Gastrocnemius medialis (tissue), 4 donors: ENCODE results near the gene PTPN20. TPM values are rescaled to one million over a fixed set of nuclear protein-coding genes. Genes with fewer than 3 reads are reported as not detected.

Source experiments
- ATAC-seq, 2 donors: fragments of 150-250 bp; one replicate each; pipeline ENCODE4 v1.9.1; 2016
- DNase-seq, 2 donors: peaks; one replicate each; pipeline ENCODE4 v3.0.0-alpha.2; 2019
- H3K27ac ChIP-seq, 4 donors: fragments of 200-600 bp; sonication (generic); 1 replicate in 1 of 4; 2 replicates in 3 of 4; pipeline ENCODE4 v1.5.1; 2016 to 2018; ENCODE audit warnings: mild to moderate bottlenecking in 2 of 4, moderate library complexity in 1 of 4
- H3K27me3 ChIP-seq, 3 donors: fragments of 200-600 bp; sonication (generic) in 2 of 3; 1 replicate in 1 of 3; 2 replicates in 2 of 3; pipeline versions ENCODE4 v1.5.1 to v1.6.0; 2016 to 2019; ENCODE audit warnings: mild to moderate bottlenecking in 1 of 3, moderate library complexity in 1 of 3
- H3K36me3 ChIP-seq, 2 donors: fragments of 200-600 bp; sonication (generic) in 1 of 2; one replicate each; pipeline ENCODE4 v1.5.1; 2017 to 2018
- H3K4me1 ChIP-seq, 2 donors: fragments of 200-600 bp; sonication (generic) in 1 of 2; one replicate each; pipeline ENCODE4 v1.5.1; 2016 to 2017; ENCODE audit warnings: mild to moderate bottlenecking in 2 of 2
- H3K4me3 ChIP-seq, 4 donors: fragments of 200-600 bp; sonication (generic) in 3 of 4; 1 replicate in 1 of 4; 2 replicates in 3 of 4; pipeline ENCODE4 v1.5.1; 2016 to 2019; ENCODE audit warnings: mild to moderate bottlenecking in 2 of 4
- H3K9me3 ChIP-seq, 3 donors: fragments of 200-600 bp; sonication (generic) in 2 of 3; 1 replicate in 1 of 3; 2 replicates in 2 of 3; pipeline ENCODE4 v1.5.1; 2016 to 2019
- CTCF ChIP-seq, 5 experiments: fragments of 450-650 bp in 3 of 5; fragments of 200-600 bp in 2 of 5; sonication (generic) in 2 of 5; IDR thresholded peaks in 4 of 5; conservative IDR thresholded peaks in 1 of 5; 1 replicate in 4 of 5; 2 replicates in 1 of 5; pipeline ENCODE4 v1.5.1; 2016 to 2019; ENCODE audit warnings: antibody characterized with exemption in 5 of 5, mild to moderate bottlenecking in 3 of 5, moderate library complexity in 3 of 5
- POLR2A ChIP-seq, 2 donors: fragments of 450-650 bp; IDR thresholded peaks; one replicate each; pipeline ENCODE4 v1.6.1; 2017; ENCODE audit warnings: antibody characterized with exemption in 2 of 2, mild to moderate bottlenecking in 2 of 2, moderate library complexity in 2 of 2
- in situ Hi-C, 4 donors: fragments of 200-750 bp; cut with MboI; loops; one replicate each; pipeline versions ENCODE4 v1.15.0 to v1.8.0; 2017; ENCODE audit warnings: low sequenced_read_pairs in 4 of 4
- intact Hi-C: fragments of 100-400 bp; cut with DNase I; formaldehyde crosslinking; loops from one replicate; pipeline ENCODE4 v1.15.1; 2023; ENCODE audit warnings: low total_unique reads
- total RNA-seq, 4 donors: library from RNA; depleted of rRNA; stranded (reverse); fragments of >200 nt; gene quantifications; one replicate each; pipeline versions ENCODE4 v1.1.0 to v1.2.3, GENCODE V29; 2016

Gene PTPN20
- total RNA-seq, 4 donors from 2014 or later: 0.84 to 6.1 (median 5.1) TPM

DNA sequence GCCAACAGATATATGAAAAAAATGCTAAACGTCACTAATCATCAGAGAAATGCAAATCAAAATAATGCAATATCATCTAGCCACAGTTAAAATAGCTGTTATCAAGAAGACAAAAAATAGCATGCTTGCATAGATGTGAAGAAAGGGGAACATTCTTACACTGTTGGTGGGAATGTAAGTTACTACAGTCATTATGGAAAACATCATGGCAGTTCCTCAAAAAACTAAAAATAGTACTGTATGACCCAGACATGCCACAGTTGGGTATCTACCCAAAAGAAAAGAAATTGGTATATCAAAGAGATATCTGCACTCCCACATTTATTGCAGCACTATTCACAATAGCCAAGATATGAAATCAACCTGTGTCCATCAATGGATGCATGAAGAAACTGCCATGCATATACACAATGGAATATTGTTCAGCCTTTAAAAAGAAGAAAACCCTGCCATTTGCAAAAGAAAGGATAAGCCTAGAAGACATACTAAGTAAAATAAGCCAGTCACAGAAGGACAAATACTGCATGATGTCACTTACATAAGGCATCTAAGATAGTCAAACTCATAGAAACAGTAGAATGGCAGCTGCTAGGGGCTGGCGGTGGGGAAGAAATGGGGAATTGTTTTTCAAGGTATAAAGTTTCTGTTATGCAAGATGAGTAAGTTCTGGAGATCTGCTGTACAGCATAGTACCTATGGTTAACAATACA is 107.0 kb downstream of the PTPN20 start:
- DNase-seq: no peak
- in situ Hi-C loops: no loop called here

GRCh38 chr10:47019155-47020145 is 108.2 kb downstream of the PTPN20 start:
- Histone ChIP-seq H3K9me3 (no peaks in the 10 kb centered on the region), H3K36me3 (no peaks in the 10 kb centered on the region), H3K27ac (no peak overlapping the region), H3K4me1 (no peaks in the 10 kb centered on the region), H3K4me3 (no peak overlapping the region), H3K27me3 (no peaks in the 10 kb centered on the region)
- intact Hi-C loops: no loop called here
- ATAC-seq: no peak
- DNase-seq: no peak
- in situ Hi-C loops: loop anchor here in 2 of 4 donors (10.0 kb wide), 2 partner anchors 285 to 295 kb away; partner anchors contain the start of gene GDF10 (in 1 of the 2)
- TF ChIP-seq POLR2A (IDR thresholded peaks at IDR 0.05): no peak
- no peak for TF ChIP-seq CTCF (IDR thresholded peaks at IDR 0.05 in 4 of 5, conservative IDR thresholded peaks at IDR 0.05 in 1 of 5)

More for the DNA sequence above, 107.0 kb downstream of the PTPN20 start:
- Histone ChIP-seq H3K4me3 (no peak overlapping the region), H3K36me3 (no peaks in the 10 kb centered on the region), H3K4me1 (no peaks in the 10 kb centered on the region), H3K27me3 (no peaks in the 10 kb centered on the region), H3K9me3 (no peaks in the 10 kb centered on the region), H3K27ac (no peak overlapping the region)
- intact Hi-C loops: no loop called here
- TF ChIP-seq CTCF (IDR thresholded peaks at IDR 0.05 in 4 of 5, conservative IDR thresholded peaks at IDR 0.05 in 1 of 5): no peak
- TF ChIP-seq POLR2A (IDR thresholded peaks at IDR 0.05): no peak
- ATAC-seq: no peak

DNA sequence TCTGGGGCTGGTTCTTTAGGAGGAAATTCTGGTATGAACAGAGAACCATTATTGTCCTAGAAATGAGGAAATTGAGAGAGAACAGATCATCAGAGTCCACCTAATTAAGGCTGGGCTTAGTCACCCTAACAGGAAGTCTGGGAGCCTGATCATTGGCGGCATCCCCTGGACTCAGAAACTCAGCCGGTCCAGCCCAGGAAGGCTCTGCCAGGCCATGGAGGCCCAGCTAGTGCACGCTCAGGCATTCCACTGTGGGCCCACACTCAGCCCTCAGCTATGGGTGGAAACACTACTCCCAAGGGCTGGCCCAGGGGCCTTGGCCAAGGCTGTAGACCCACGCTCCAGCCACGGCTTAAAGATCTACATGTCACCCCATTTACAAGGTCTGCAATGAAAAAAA is 109.2 kb downstream of the PTPN20 start:
- Histone ChIP-seq H3K27ac (no peak overlapping the region), H3K4me1 (no peaks in the 10 kb centered on the region), H3K4me3 (no peak overlapping the region), H3K9me3 (no peaks in the 10 kb centered on the region), H3K27me3 (no peaks in the 10 kb centered on the region), H3K36me3 (no peaks in the 10 kb centered on the region)
- intact Hi-C loops: no loop called here
- no peak for DNase-seq
- TF ChIP-seq POLR2A (IDR thresholded peaks at IDR 0.05): no peak
- no peak for TF ChIP-seq CTCF (IDR thresholded peaks at IDR 0.05 in 4 of 5, conservative IDR thresholded peaks at IDR 0.05 in 1 of 5)
- in situ Hi-C loops: loop anchor here in 2 of 4 donors (10.0 kb wide), 2 partner anchors 284 to 294 kb away; partner anchors contain the start of gene GDF10 (in 1 of the 2)
- no peak for ATAC-seq

DNA sequence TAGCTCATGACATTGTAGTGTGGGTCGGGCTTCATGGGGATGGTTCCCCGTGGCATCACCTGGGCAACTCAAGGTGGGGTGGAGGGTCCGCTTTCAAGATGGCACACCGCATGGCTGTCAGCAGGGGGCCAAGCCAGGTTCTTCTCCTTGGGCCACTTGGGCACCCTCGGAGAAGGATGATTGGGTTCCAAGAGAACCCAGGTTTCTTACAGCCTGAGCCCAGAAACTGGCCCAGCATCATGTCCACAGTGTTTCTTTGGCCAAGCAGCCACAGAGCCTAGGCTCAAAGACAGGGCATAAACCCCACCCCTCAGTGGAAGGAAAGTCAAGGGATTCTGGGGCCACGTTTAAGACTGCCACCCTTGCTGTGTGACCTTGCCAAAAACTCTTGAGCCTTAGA is 110.6 kb downstream of the PTPN20 start:
- TF ChIP-seq POLR2A (IDR thresholded peaks at IDR 0.05) (no peak), CTCF (IDR thresholded peaks at IDR 0.05 in 4 of 5, conservative IDR thresholded peaks at IDR 0.05 in 1 of 5) (peak in 1 of 5 experiments; percentile 9)
- in situ Hi-C loops (loop anchor here in 2 of 4 donors (10.0 kb wide), 2 partner anchors 283 to 293 kb away; partner anchors contain the start of gene GDF10 (in 1 of the 2)), intact Hi-C loops (no loop called here)
- no peak overlapping the region for H3K27ac ChIP-seq
- no peaks in the 10 kb centered on the region for H3K36me3 ChIP-seq
- DNase-seq: no peak
- no peaks in the 10 kb centered on the region for H3K9me3 ChIP-seq
- H3K27me3 ChIP-seq: no peaks in the 10 kb centered on the region
- H3K4me1 ChIP-seq: no peaks in the 10 kb centered on the region
- H3K4me3 ChIP-seq: no peak overlapping the region
- no peak for ATAC-seq
